Measurements from ENCODE around the gene RNLS.

Gene RNLS

GRCh38 chr10:88528201-88528600, 54.9 kb downstream of the RNLS start:
- H3K4me3 ChIP-seq (replicated peaks in 1 of 2; ENCODE audit: low read depth in 2 of 2, low read length in 2 of 2): no peak overlapping the region
- no peak for TF ChIP-seq CTCF (IDR thresholded peaks at IDR 0.05; ENCODE audit: low read depth, low read length)
- peak in 1 of 2 donors; percentile 33 for DNase-seq (ENCODE audit: low read depth in 2 of 2)

DNA sequence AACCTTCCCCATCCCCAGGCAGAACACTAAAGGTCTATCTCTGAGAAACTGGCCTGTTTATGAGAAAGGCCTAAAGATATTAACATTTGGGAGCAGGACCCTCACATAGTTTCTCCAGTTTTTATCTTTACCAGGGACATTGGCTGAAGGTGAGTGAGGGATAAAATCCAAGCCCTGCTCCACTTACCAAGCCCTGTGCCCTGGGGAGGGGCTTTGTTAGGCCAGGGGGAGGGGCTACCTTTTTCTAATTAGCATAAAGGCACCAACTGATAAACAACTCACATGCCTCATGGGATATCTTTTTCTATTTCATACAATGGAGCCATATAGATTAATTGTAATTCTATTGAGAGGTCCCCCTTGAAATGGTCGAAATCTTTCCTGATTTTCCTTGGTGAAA, 55.9 kb downstream of the RNLS start:
- DNase-seq (ENCODE audit: low read depth in 2 of 2): no peak
- H3K4me3 ChIP-seq (replicated peaks in 1 of 2; ENCODE audit: low read depth in 2 of 2, low read length in 2 of 2): no peak overlapping the region
- TF ChIP-seq CTCF (IDR thresholded peaks at IDR 0.05; ENCODE audit: low read depth, low read length): no peak

DNA sequence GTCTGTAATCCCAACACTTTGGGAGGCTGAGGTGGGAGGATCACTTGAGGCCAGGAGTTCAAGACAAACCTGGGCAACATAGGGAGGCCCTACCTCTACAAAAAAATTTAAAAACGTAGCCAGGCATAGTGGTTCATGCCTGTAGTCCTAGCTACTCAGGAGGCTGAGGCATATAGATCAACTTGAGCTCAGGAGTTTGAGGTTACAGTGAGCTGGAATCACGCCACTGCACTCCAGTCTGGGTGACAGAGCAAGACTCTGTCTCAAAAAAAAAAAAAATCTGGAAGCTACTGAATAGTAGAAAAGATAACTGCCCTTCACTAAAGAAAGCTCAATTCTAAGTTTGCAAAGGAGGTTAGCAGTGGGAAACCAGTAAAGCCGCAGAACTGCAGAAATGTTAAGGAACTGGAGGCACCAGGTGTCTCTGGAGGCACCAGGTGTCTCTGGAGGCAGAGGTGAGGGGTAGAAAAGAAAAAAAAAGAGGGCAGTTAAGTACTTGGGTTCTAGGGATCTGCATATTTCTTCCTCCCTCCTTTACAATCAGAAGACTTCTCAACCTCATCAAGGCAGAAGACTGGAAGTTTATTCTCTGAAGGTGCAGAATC, 56.5 kb downstream of the RNLS start:
- DNase-seq (ENCODE audit: low read depth in 2 of 2): no peak
- TF ChIP-seq CTCF (IDR thresholded peaks at IDR 0.05; ENCODE audit: low read depth, low read length): no peak
- H3K4me3 ChIP-seq (replicated peaks in 1 of 2; ENCODE audit: low read depth in 2 of 2, low read length in 2 of 2): no peak overlapping the region

- TF ChIP-seq CTCF (IDR thresholded peaks at IDR 0.05; ENCODE audit: low read depth, low read length): no peak
- no peak overlapping the region for H3K4me3 ChIP-seq (replicated peaks in 1 of 2; ENCODE audit: low read depth in 2 of 2, low read length in 2 of 2)
- peak; percentile 71 to 79 for DNase-seq (ENCODE audit: low read depth in 2 of 2)
Observed at GRCh38 chr10:88525371-88526069, 57.6 kb downstream of the RNLS start.

DNA sequence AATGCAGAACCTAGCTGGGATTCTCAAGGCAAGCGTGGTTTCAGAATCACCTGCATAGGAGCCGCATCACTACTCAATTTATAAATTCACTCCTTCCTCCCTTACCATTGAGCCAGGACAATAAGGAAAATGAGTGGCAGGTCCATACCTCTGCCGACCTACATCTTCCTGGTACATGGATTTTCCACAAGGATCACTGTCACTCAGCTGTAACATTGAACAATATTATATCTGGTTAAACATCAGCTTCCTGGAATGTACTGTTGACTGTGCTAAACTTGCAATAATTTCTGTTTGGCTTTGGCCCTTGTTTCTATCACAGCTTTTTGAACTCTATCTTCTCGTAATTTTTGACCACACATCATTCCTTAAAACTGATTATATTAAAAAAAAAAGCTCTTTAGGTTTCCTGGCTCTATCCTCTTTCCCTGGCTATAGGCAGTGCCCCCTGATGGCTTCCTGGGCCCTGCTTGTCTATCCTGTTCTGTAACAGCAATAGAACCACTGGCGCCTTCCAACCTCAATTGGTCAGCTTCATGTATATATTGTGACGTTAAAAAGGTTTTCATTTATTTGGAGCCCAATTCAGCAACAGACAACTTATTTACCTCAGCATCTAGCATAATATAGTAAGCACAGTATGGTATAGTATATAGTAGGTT, 59.2 kb downstream of the RNLS start:
- no peak for TF ChIP-seq CTCF (IDR thresholded peaks at IDR 0.05; ENCODE audit: low read depth, low read length)
- DNase-seq (ENCODE audit: low read depth in 2 of 2): no peak
- no peak overlapping the region for H3K4me3 ChIP-seq (replicated peaks in 1 of 2; ENCODE audit: low read depth in 2 of 2, low read length in 2 of 2)

DNA sequence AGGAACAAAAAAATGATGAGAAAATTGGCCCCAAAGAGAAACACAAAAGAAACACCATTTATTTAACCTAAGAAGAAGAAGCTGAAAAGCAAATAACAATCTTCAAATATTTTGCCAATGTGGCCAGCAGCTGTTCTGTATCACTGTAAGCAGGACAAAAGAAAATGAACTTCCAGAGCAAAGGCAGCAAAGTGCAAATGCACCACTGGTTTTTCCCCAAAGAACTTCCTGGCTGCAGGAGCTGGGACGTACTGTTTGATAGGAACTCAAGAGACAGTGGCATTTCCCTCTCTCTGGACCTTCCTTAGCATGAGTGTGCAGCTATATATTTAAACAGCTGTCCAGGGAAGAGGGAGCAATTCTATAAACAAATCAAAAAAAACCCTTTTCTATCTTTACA, 60.4 kb downstream of the RNLS start:
- H3K4me3 ChIP-seq (replicated peaks in 1 of 2; ENCODE audit: low read depth in 2 of 2, low read length in 2 of 2): no peak overlapping the region
- no peak for TF ChIP-seq CTCF (IDR thresholded peaks at IDR 0.05; ENCODE audit: low read depth, low read length)
- DNase-seq (ENCODE audit: low read depth in 2 of 2): peak in 1 of 2 donors; percentile 59
